GM21423 (cell line): Measurements from ENCODE around the gene TPBGL.

ENCODE experiments used
- ATAC-seq: cut with Tn5 transposase; IDR thresholded peaks from one replicate; pipeline ENCODE4 v1.9.1; 2021; ENCODE audit warnings: mild to moderate bottlenecking, moderate library complexity; ENCODE audit not compliant: unreplicated experiment

TPBGL gene

GRCh38 chr11:75245356-75246005 is 4.9 kb downstream of the TPBGL start:
- no peak for ATAC-seq

DNA sequence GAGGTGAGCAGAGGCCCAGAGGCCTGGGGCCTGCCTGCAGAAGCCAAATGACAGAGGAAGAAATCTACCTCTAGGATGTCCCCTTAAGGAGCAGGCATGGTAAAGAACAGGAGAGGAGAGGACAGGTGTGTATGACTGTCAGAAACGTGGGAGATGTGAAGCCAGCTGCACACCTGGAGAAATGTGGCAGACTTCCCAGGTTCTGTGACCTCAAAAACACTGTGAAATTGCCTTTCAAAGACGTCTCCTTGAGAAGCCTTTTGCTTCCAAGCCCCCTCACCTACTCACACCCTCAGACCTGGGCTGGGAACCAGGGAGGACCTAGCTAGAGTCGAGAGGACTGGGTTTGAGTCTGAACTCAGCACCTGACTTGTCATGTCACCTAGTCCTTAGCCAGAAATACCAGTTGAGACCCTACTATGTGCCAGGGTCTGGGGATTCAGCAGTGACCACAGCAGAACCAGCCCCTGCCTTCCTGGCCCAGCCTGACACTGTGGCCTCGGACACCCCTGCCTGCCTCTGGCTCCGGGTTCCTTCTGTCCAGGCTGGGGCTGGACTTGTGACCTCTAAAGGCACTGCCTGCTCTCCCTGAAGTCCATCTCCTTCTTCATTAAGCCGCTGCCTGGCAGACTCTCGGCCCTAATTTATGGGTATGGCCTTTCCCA is 5.6 kb downstream of the TPBGL start:
- no peak for ATAC-seq

DNA sequence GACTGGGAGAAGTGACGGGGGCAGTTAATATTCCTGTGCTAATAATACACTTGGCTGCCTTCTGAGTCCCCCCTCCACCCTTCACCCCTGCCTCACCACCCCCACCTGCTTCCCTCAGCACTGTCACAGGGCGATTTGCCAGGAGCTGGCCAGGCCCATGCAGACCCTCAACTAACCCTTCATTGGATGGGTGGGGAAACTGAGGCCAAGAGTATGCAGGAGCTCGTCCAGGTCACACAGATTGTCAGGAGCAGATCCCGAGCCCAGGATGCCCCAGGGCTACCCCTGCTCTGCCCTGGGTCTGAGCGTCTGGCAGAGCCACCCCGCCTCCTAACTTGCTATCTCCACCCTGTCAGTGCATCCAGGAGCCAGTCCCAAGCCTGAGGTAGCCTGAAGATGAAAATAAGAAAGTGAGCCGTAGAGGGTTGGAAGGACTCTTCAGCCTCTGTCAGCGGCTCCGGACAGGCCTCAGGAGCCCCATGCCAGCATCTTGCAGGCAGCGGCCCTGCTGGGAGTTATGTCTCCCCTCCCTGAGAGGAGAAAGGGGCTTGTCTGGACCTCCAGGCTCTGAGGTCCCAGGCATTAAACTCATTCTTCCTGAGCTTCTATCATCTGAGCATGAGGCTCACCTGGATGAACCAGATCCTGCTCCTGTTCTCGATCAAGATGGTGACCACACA is 6.2 kb downstream of the TPBGL start:
- ATAC-seq = no peak

GRCh38 chr11:75248924-75249256 is 8.3 kb downstream of the TPBGL start:
- no peak for ATAC-seq

- no peak for ATAC-seq
Measured at GRCh38 chr11:75249704-75250103, 9.1 kb downstream of the TPBGL start.

DNA sequence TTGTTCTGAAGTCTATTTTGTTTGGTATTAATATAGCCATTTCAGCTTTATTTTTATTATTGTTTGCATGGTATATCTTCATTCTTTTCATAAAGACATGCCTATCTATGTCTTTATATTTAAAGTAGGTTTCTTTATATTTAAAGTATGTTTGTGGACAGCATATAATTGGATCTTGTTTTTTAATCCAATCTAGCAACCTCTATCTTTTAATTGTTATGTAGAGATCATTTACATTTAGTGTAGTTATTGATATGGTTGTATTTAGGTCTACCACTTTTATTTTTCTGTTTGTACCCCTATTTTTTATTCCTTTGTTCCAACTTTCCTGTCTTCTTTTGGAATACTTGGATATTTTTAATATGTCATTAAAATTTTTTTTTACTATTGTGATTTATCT is 13.8 kb downstream of the TPBGL start:
- no peak for ATAC-seq

DNA sequence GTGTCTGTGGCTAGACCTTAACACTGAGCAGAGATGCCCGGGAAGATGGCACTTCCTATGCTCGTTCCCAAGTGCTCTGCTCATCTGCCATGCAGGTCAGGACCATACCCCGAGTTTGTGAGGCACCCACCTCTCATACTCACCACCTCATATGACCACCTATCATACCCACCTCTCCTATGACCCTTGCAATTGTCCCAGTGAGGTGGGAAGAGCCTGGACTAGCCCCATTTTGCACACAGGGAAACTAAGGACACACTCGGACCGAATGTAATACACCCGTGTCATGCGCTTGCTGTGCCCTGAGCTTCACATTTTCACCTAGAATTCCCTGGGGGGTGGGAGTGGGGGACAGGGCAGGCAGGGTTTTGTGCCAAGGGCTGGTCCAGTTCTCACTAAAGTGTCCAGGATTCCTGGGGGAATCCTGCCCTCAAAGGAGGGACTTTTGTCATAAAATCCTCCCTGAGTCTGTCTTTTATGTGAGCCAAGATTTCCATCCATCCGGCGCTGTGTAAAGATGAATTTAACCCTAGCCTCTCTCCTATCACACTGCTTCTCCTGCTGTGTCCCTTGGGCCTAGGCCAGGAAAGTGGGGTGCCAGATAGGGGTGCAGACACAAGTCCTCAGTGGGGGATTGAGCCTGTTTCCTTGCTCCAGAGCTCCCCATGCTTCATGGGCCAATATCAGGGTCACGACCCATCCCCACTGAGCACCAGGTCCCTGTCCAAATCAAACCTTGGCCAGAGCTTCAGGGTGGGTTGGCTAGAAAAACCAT is 20.0 kb downstream of the TPBGL start:
- ATAC-seq = no peak

DNA sequence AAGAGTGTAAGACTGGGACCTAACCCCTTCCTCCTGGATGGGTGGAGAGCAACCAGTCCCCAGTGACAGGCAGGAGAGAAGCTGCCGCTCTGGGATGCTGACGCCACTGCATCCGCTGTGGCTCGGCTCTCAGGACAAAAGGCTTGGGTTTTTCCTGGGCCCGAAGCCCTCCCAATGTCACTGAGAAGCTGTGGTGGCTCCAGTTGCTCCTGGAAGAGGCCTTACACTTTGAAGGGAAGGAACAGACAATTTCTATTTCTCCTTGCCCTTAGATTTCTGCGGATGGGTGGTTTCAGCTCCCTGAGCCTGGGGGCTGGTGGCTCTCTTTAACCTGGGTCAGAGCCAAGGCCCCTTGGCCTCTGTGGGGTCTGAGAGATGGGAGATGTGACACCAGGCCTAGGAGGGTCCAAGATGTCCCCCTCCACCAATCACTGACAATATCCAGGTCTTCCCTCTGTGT is 21.4 kb downstream of the TPBGL start:
- ATAC-seq = no peak

DNA sequence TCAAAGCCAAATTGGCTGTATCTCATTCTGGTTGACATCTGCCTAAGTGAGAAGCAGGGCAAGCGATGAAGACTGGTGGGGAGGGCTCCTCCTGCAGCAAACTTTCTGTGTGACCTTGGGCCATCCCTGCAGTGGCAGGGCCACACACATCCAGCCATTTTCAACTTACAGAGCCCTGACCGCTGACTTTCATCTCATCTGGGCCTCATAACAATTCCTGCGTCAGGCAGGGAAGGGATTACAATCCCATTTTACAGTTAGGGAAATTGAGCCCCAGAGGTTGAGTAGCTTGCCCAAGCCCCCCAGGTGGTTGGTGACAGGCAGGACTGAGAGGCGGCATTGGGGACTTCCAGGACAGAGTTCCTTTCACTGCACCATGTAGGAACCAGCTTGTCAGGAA is 21.9 kb downstream of the TPBGL start:
- ATAC-seq = no peak

GRCh38 chr11:75262961-75263852 is 22.6 kb downstream of the TPBGL start:
- ATAC-seq = no peak

DNA sequence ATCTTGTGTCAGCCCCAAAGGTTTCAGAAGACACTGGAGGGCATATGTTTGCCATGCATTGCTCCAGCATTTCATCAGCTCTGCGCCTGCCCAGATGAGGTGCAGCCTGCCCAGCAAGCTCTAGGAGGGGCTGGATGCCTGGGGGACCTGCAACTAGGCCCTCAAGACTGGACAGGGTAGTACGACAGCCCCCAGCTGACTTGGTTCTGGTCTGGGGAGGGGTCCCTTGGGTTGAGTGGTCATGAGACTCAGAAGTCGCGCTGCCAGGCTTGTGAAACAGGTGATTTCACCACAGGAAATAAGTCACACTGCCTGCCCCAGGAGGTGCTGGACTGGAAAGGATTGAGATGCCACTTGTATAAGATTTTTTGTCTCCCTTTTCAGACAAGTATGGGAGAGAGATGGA is 23.4 kb downstream of the TPBGL start:
- no peak for ATAC-seq

GRCh38 chr11:75264356-75264755 is 23.8 kb downstream of the TPBGL start:
- no peak for ATAC-seq

GRCh38 chr11:75264971-75265370 is 24.4 kb downstream of the TPBGL start:
- ATAC-seq = no peak

DNA sequence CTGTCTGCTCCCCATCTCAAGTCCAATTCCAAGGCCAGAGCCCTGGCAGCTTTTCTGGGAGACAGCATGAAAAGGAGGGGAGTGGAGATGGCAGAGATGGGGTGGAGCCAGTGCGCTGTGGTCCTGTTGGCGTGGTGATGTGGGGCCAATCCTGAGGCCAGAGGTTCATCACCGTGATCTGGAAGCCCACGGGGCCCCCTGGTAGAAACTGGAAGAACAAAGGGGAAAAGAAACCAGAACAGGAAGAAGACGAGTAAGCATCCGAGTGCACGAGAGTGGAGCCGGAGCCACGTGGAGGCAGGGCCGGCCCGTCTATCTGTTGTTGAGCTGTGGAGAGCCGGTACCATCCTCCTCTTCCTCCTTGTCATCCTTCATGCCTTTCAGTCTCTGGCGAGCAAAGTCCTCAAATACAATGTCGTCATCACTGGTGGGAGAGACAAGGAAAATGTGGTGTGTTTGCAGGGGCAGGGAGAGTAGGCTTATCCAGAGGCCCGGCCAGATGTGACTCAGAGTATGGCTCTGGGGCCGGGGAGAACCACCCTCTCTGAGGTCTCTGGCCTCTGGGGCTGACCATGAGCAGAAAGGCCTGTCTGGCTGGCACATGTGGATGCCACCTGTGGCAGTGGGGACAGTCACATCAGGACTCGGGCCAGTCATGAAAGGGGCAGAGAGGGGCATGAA is 25.4 kb downstream of the TPBGL start:
- ATAC-seq = no peak

GRCh38 chr11:75267171-75267970 is 26.8 kb downstream of the TPBGL start:
- no peak for ATAC-seq

DNA sequence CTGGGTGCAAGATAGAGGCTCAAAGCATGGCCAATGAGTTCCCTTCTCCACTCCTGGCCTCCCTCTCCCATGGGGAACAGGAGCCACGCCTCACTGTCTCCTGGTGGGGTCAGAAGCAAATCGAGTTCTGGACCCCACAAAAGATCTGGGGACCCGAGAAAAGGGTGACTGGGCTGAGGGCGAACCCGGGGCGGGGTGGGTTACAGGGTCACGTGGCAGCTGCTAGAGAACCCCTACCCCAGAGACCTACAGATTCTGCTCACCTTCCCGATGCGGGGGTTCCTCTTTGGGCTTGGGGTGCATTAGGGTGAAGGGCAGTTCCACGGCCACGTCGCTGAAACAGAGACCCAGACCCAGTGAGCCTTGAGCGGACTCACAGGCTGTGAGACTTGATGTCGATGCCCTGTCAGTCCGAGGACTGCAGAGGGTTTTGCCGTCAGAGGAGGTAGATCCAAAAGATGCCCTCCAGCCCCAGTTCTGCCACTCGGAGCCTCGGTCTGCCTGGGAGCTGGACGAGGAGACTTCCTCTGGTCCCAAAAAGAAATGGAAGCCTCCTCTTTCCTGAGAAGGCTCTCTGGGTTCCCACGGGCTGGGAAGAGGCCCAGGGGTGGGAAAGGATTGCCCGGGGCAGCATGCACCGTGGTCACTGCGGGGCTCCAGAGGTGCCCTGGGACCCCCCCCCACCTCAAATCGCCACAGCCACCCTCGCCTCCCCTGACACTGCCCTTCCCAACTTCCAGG is 28.2 kb downstream of the TPBGL start:
- no peak for ATAC-seq

DNA sequence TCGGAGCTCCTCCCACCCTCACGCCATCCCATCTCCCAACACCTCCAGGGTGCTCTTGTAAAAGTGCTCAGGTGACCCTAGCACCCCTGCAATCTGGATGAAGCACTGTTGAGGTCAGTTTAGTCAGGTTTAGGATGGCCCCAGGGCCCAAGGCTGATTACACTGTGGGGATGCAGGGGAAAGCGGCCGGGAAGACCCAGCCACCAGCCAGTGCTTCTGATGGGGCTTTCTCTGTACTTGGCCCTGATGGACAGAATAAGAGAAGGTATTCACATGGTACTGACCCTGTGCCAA is 28.7 kb downstream of the TPBGL start:
- ATAC-seq = no peak

DNA sequence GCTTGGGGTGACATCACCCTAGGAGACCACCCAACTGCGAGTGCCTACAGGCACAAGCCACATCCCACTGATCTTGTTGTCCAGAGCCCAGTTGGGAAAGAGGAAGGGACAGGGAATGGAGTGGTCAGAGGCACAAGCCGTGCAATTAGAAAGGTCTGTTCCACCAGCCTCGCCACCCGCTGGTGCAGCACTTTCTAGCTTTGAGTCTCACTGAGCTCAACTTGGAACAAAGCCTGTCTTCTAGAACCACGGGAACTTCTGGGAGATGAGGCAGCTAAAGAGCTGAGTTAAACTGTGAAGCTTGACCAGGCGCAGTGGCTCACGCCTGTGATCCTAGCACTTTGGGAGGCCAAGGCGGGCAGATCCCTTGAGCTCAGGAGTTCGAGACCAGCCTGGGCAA is 29.3 kb downstream of the TPBGL start:
- ATAC-seq = no peak
